A673 (cell line): Measurements from ENCODE around the gene SERGEF.

Experiments
- CTCF ChIP-seq: fragments of 300-800, 200-600 bp; sonication (generic); conservative IDR thresholded peaks from 2 replicates; pipeline ENCODE4 v1.5.1; 2017; ENCODE audit warnings: low read depth, mild to moderate bottlenecking, antibody characterized with exemption, low read length, moderate library complexity, mixed read lengths
- EZH2 ChIP-seq: fragments of 200-600 bp; sonication (generic); IDR thresholded peaks from 2 replicates; pipeline ENCODE4 v1.6.1; 2017; ENCODE audit warnings: borderline replicate concordance, low read depth, mild to moderate bottlenecking, mixed read lengths, antibody characterized with exemption, low read length; ENCODE audit not compliant: poor library complexity, severe bottlenecking

GRCh38 chr11:17923217-17923616 lies 89.6 kb downstream of the SERGEF start:
- TF ChIP-seq CTCF (no peak), EZH2 (no peak)
